Measurements from ENCODE around the gene POLR1A. TPM values are rescaled to one million over a fixed set of nuclear protein-coding genes. Genes with fewer than 3 reads are reported as not detected.

POLR1A gene
- total and polyA plus RNA-seq, 10 donors = 1.8 to 39.0 (median 20.1) TPM

DNA sequence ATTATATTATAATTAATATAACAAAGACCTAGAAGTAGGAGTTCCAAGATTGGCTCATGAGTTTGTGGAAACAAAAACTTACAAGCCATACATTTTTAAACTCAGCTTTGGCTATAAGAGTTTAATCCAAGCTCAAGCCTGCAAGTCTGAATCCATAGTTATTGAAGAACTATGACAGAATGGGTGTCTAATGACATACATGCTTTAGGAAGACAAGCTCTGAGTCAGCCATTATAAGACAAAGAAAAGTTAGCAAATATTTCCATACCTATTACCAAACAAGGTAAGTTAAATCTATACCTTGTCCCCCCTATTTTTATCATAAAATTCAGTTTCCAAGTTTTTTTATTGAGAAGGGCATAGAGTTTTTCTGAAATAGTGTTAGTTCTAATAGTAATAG, 95.6 kb downstream of the POLR1A start:
- DNase-seq = no peak
- Histone ChIP-seq H3K4me1 (peaks cover 0 to 5% (median 0%) of the 10 kb centered on the region in 6 donors), H3K36me3 (no peaks in the 10 kb centered on the region), H3K27ac (no peak overlapping the region), H3K27me3 (replicated peaks in 1 of 7) (no peaks in the 10 kb centered on the region), H3K4me3 (no peak overlapping the region), H3K9me3 (peaks cover 0 to 30% (median 22%) of the 10 kb centered on the region in 8 donors)
- TF ChIP-seq, protein P1, sequence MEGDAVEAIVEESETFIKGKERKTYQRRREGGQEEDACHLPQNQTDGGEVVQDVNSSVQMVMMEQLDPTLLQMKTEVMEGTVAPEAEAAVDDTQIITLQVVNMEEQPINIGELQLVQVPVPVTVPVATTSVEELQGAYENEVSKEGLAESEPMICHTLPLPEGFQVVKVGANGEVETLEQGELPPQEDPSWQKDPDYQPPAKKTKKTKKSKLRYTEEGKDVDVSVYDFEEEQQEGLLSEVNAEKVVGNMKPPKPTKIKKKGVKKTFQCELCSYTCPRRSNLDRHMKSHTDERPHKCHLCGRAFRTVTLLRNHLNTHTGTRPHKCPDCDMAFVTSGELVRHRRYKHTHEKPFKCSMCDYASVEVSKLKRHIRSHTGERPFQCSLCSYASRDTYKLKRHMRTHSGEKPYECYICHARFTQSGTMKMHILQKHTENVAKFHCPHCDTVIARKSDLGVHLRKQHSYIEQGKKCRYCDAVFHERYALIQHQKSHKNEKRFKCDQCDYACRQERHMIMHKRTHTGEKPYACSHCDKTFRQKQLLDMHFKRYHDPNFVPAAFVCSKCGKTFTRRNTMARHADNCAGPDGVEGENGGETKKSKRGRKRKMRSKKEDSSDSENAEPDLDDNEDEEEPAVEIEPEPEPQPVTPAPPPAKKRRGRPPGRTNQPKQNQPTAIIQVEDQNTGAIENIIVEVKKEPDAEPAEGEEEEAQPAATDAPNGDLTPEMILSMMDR (IDR thresholded peaks at IDR 0.05 in 8 of 11, conservative IDR thresholded peaks at IDR 0.05 in 3 of 11) = no peak
- intact Hi-C loops (cut with DNase I; ENCODE audit: low total_unique reads) = no loop called here

DNA sequence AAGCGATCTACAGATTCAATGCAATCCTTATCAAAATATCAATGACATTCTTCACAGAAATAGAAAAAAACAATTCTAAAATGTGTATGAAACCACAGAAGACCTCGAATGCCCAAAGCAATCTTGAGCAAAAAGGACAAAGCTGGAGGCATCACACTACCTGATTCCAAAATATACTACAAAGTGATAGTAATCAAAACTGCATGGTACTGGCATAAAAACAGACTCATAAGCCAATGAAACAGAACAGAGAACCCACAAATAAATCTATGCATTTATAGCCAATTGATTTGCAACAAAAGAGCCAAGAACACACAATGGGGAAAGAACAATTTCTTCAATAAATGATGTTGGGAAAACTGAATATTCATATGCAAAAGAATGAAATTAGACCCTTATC, 99.2 kb downstream of the POLR1A start:
- TF ChIP-seq POLR2AphosphoS5 (IDR thresholded peaks at IDR 0.05) = no peak
- TF ChIP-seq, protein P1 (IDR thresholded peaks at IDR 0.05 in 8 of 11, conservative IDR thresholded peaks at IDR 0.05 in 3 of 11) = no peak
- TF ChIP-seq POLR2A (IDR thresholded peaks at IDR 0.05) = no peak
- intact Hi-C loops (cut with DNase I; ENCODE audit: low total_unique reads) = no loop called here
- no peak overlapping the region for H3K4me3 ChIP-seq
- H3K4me1 ChIP-seq = no peaks in the 10 kb centered on the region
- WGBS, 5 donors = 75 to 89% (median 85%) methylated on average over 2 of the region's 2 CpGs
- H3K36me3 ChIP-seq = no peaks in the 10 kb centered on the region
- no peaks in the 10 kb centered on the region for H3K27me3 ChIP-seq (replicated peaks in 1 of 7)
- H3K27ac ChIP-seq = no peak overlapping the region
- DNase-seq = no peak
- peaks cover 0 to 22% (median 17%) of the 10 kb centered on the region in 8 donors for H3K9me3 ChIP-seq

DNA sequence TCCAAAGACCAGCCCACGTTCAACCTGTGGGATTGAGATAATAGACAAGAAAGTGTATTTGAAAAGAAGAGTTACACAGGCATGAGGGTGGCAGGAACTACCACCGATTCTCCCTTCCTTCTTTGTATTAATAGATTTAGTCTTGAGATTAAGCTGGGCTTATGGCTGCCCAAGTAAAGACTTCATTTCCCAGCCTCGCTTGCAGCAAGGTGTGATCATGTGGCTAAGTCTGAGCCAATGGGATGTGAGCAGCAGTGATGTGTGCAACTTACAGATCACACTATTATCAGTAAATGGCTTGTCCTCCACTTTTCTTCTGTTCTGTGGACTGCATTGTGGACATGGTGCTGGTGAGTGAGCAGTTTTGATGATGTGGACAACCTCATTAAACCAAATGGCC, 101.7 kb downstream of the POLR1A start:
- Histone ChIP-seq H3K9me3 (peaks cover 0 to 22% (median 17%) of the 10 kb centered on the region in 8 donors), H3K27me3 (replicated peaks in 1 of 7) (no peaks in the 10 kb centered on the region), H3K4me1 (peaks cover 22 to 25% (median 23%) of the 10 kb centered on the region in 6 donors), H3K4me3 (no peak overlapping the region), H3K36me3 (no peaks in the 10 kb centered on the region), H3K27ac (no peak overlapping the region)
- TF ChIP-seq, protein P1 (IDR thresholded peaks at IDR 0.05 in 8 of 11, conservative IDR thresholded peaks at IDR 0.05 in 3 of 11) = no peak
- TF ChIP-seq POLR2A (IDR thresholded peaks at IDR 0.05) (no peak), POLR2AphosphoS5 (IDR thresholded peaks at IDR 0.05) (no peak)
- intact Hi-C loops (cut with DNase I; ENCODE audit: low total_unique reads) = no loop called here
- no peak for DNase-seq
- WGBS, 5 donors = 79 to 89% (median 81%) methylated on average over 3 of the region's 3 CpGs

DNA sequence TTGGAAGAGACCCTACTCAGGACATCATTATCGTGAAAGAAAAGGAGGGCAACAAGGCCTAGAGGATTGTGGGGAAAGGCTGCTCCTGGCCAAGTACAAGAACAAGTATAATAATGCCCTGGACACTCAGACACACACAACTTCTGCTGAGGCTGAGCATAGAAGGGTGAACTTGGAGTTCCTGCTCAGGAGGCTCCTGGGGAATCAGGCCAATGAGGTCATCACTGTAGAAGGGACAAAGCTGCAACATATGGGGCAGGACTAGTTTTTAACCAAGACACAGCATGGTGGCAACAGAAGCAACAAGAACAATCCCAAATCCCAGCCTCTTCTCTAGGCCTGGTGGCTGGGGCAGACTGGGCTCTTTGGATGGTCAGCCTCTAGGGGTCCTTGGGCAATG, 102.6 kb downstream of the POLR1A start:
- Histone ChIP-seq H3K27ac (no peak overlapping the region), H3K36me3 (no peaks in the 10 kb centered on the region), H3K4me1 (peaks cover 29 to 33% (median 32%) of the 10 kb centered on the region in 6 donors), H3K4me3 (no peak overlapping the region), H3K9me3 (peaks cover 0 to 22% (median 17%) of the 10 kb centered on the region in 8 donors), H3K27me3 (replicated peaks in 1 of 7) (no peaks in the 10 kb centered on the region)
- TF ChIP-seq POLR2AphosphoS5 (IDR thresholded peaks at IDR 0.05) (no peak), POLR2A (IDR thresholded peaks at IDR 0.05) (no peak)
- TF ChIP-seq, protein P1 (IDR thresholded peaks at IDR 0.05 in 8 of 11, conservative IDR thresholded peaks at IDR 0.05 in 3 of 11) = no peak
- intact Hi-C loops (cut with DNase I; ENCODE audit: low total_unique reads) = no loop called here
- no peak for DNase-seq
- WGBS, 5 donors = 90 to 100% (median 94%) methylated on average over 1 of the region's 1 CpG
